Measurements from ENCODE around the gene APPL2. TPM values are rescaled to one million over a fixed set of nuclear protein-coding genes. Genes with fewer than 3 reads are reported as not detected.

Gene APPL2
- total and polyA plus RNA-seq, 10 donors = 11.0 to 75.6 (median 45.7) TPM

GRCh38 chr12:105222726-105223351, 13.1 kb downstream of the APPL2 start:
- no peaks in the 10 kb centered on the region for H3K9me3 ChIP-seq
- DNase-seq = no peak
- H3K36me3 ChIP-seq = peaks cover 0 to 79% (median 20%) of the 10 kb centered on the region in 6 donors
- H3K4me3 ChIP-seq = peak overlapping the region in 1 of 8 donors; percentile 1
- H3K27me3 ChIP-seq (replicated peaks in 1 of 7) = no peaks in the 10 kb centered on the region
- peaks cover 30 to 98% (median 55%) of the 10 kb centered on the region in 6 donors for H3K4me1 ChIP-seq
- WGBS, 5 donors = 42 to 76% (median 62%) methylated on average over 13 of the region's 13 CpGs
- peak overlapping the region in 4 of 8 donors; percentile 51 to 75 (median 60) for H3K27ac ChIP-seq
- intact Hi-C loops (cut with DNase I; ENCODE audit: low total_unique reads) = no loop called here
- no peak for TF ChIP-seq POLR2A (IDR thresholded peaks at IDR 0.05)

- intact Hi-C loops (cut with DNase I; ENCODE audit: low total_unique reads) = no loop called here
- no peak for TF ChIP-seq POLR2AphosphoS5 (IDR thresholded peaks at IDR 0.05)
- TF ChIP-seq POLR2A (IDR thresholded peaks at IDR 0.05) = no peak
- TF ChIP-seq, protein P1, sequence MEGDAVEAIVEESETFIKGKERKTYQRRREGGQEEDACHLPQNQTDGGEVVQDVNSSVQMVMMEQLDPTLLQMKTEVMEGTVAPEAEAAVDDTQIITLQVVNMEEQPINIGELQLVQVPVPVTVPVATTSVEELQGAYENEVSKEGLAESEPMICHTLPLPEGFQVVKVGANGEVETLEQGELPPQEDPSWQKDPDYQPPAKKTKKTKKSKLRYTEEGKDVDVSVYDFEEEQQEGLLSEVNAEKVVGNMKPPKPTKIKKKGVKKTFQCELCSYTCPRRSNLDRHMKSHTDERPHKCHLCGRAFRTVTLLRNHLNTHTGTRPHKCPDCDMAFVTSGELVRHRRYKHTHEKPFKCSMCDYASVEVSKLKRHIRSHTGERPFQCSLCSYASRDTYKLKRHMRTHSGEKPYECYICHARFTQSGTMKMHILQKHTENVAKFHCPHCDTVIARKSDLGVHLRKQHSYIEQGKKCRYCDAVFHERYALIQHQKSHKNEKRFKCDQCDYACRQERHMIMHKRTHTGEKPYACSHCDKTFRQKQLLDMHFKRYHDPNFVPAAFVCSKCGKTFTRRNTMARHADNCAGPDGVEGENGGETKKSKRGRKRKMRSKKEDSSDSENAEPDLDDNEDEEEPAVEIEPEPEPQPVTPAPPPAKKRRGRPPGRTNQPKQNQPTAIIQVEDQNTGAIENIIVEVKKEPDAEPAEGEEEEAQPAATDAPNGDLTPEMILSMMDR (IDR thresholded peaks at IDR 0.05 in 8 of 11, conservative IDR thresholded peaks at IDR 0.05 in 3 of 11) = no peak
- H3K4me1 ChIP-seq = peaks cover 30 to 92% (median 52%) of the 10 kb centered on the region in 6 donors
- no peaks in the 10 kb centered on the region for H3K27me3 ChIP-seq (replicated peaks in 1 of 7)
- WGBS, 5 donors = 48 to 77% (median 53%) methylated on average over 4 of the region's 4 CpGs
- no peak for DNase-seq
- no peaks in the 10 kb centered on the region for H3K9me3 ChIP-seq
- no peak overlapping the region for H3K4me3 ChIP-seq
- peaks cover 0 to 79% (median 23%) of the 10 kb centered on the region in 6 donors for H3K36me3 ChIP-seq
- H3K27ac ChIP-seq = peak overlapping the region in 4 of 8 donors; percentile 51 to 75 (median 60)
Measured at GRCh38 chr12:105222284-105222655, 13.7 kb downstream of the APPL2 start.

DNA sequence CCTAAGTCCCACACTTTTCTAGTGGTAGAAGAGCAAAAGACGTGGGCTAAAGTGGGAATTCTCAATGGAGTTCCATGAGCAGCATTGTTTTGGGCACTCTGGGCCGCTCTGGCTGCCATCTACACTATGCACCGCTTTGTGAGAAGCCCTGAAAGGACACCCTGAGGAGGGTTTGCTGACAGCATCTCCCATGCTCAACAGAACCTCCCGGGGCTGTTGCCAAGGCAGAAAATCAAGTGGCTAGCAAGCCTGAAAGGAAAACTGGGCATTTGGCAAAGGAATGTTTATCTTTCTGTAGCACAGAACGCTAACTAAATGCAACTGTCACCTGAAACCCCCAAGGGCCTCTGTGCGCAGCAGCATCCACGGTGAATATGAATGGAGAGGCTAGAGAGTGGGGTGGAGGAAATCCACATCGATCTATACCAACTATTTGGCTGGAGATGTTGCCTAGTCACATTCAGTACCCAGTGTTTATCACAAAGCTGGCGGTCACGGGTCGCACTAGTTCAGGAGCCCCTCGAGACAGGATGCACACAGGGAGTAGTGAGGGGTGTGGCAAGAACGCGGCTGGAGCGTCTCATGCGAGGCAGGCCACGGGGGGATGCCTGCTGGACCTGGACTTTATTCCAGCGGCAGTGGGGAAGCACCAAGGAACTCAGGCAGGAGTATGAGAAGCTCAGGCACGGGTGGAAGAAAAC, 14.2 kb downstream of the APPL2 start:
- intact Hi-C loops (cut with DNase I; ENCODE audit: low total_unique reads) = no loop called here
- H3K4me1 ChIP-seq = peaks cover 24 to 87% (median 50%) of the 10 kb centered on the region in 6 donors
- DNase-seq = no peak
- peak overlapping the region in 4 of 8 donors; percentile 52 to 75 (median 63) for H3K27ac ChIP-seq
- no peaks in the 10 kb centered on the region for H3K9me3 ChIP-seq
- peaks cover 0 to 82% (median 29%) of the 10 kb centered on the region in 6 donors for H3K36me3 ChIP-seq
- WGBS, 5 donors = 78 to 90% (median 87%) methylated on average over 18 to 19 of the region's 19 CpGs
- H3K4me3 ChIP-seq = no peak overlapping the region
- TF ChIP-seq, protein P1 (IDR thresholded peaks at IDR 0.05 in 8 of 11, conservative IDR thresholded peaks at IDR 0.05 in 3 of 11) = no peak
- no peak for TF ChIP-seq POLR2AphosphoS5 (IDR thresholded peaks at IDR 0.05)
- no peak for TF ChIP-seq POLR2A (IDR thresholded peaks at IDR 0.05)
- no peaks in the 10 kb centered on the region for H3K27me3 ChIP-seq (replicated peaks in 1 of 7)

DNA sequence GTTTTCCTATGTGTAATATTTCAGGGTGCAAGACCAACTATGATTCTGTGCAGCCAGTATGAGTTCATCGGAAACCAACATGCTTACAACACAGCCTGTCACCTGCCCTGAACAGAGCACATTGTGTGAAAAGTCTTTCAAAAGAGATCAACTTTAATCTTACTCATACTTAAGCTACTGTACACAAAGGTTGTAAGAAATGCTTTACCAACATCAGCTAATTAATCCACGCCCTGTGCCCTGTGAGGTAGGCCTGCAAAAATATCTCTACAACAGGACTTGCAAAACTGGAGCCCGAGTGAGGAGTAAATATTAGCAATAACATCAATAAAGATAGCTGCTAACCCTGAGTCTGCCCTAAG, 15.1 kb downstream of the APPL2 start:
- TF ChIP-seq, protein P1 (IDR thresholded peaks at IDR 0.05 in 8 of 11, conservative IDR thresholded peaks at IDR 0.05 in 3 of 11) = no peak
- TF ChIP-seq POLR2AphosphoS5 (IDR thresholded peaks at IDR 0.05) = no peak
- TF ChIP-seq POLR2A (IDR thresholded peaks at IDR 0.05) = no peak
- Histone ChIP-seq H3K4me1 (peaks cover 17 to 79% (median 42%) of the 10 kb centered on the region in 6 donors), H3K27me3 (replicated peaks in 1 of 7) (no peaks in the 10 kb centered on the region), H3K4me3 (no peak overlapping the region), H3K9me3 (no peaks in the 10 kb centered on the region), H3K36me3 (peaks cover 2 to 86% (median 37%) of the 10 kb centered on the region in 6 donors), H3K27ac (peak overlapping the region in 4 of 8 donors; percentile 52 to 75 (median 63))
- DNase-seq = no peak
- intact Hi-C loops (cut with DNase I; ENCODE audit: low total_unique reads) = no loop called here
- 65 to 89% (median 77%) methylated on average over 3 of the region's 3 CpGs for WGBS, 5 donors

Data from spleen (tissue), 11 donors.